IgD-negative memory B cell (primary cell): ENCODE data around the gene UBXN2A. TPM values are rescaled to one million over a fixed set of nuclear protein-coding genes. Genes with fewer than 3 reads are reported as not detected.
"Not testable (repeated sequence)": the region's sequence is repeated elsewhere in the genome, so short reads cannot be mapped to it uniquely, and the experiment has no call there.

ENCODE experiments used
- H3K27ac Mint-ChIP-seq, 3 donors: one replicate each; pipeline ENCODE4 v1.8.0; 2020 to 2022; ENCODE audit warnings: mild to moderate bottlenecking in 3 of 3, mixed read lengths in 3 of 3, moderate library complexity in 1 of 3
- H3K27me3 Mint-ChIP-seq: one replicate; pipeline ENCODE4 v1.8.0; 2021; ENCODE audit warnings: mixed read lengths
- H3K36me3 Mint-ChIP-seq: one replicate; pipeline ENCODE4 v1.8.0; 2020; ENCODE audit warnings: mild to moderate bottlenecking, mixed read lengths
- H3K4me1 Mint-ChIP-seq, 3 donors: one replicate each; pipeline ENCODE4 v1.8.0; 2020 to 2022; ENCODE audit warnings: mixed read lengths in 3 of 3, mild to moderate bottlenecking in 1 of 3
- H3K4me3 Mint-ChIP-seq, 4 donors: one replicate each; pipeline ENCODE4 v1.8.0; 2020 to 2022; ENCODE audit warnings: mild to moderate bottlenecking in 4 of 4, mixed read lengths in 4 of 4, moderate library complexity in 3 of 4
- H3K9me3 Mint-ChIP-seq, 3 donors: one replicate each; pipeline ENCODE4 v1.8.0; 2020 to 2021; ENCODE audit warnings: mixed read lengths in 3 of 3, mild to moderate bottlenecking in 1 of 3
- polyA plus RNA-seq: library from polyadenylated mRNA; unstranded; fragments of 300-500 nt; fragmentation: Illumina TruSeq; gene quantifications from one replicate; pipeline ENCODE4 v1.2.3, GENCODE V29; 2021

Gene UBXN2A
- polyA plus RNA-seq, 1 donor from 2014 or later = 16.6 TPM

- Mint-ChIP-seq H3K36me3 (peaks cover 8% of the 10 kb centered on the region), H3K27ac (no peak overlapping the region), H3K4me3 (no peak overlapping the region)
Measured at GRCh38 chr2:24038786-24039499, 98.7 kb downstream of the UBXN2A start.

GRCh38 chr2:24040511-24040910 lies 100.2 kb downstream of the UBXN2A start:
- no peaks in the 10 kb centered on the region for H3K27me3 Mint-ChIP-seq
- H3K36me3 Mint-ChIP-seq = peaks cover 8% of the 10 kb centered on the region
- H3K27ac Mint-ChIP-seq = no peak overlapping the region
- H3K4me3 Mint-ChIP-seq = no peak overlapping the region
- peaks cover 13 to 14% (median 13%) of the 10 kb centered on the region in 3 donors for H3K4me1 Mint-ChIP-seq
- no peaks in the 10 kb centered on the region for H3K9me3 Mint-ChIP-seq

More at GRCh38 chr2:24038786-24039499, 98.7 kb downstream of the UBXN2A start:
- no peaks in the 10 kb centered on the region for H3K9me3 Mint-ChIP-seq
- no peaks in the 10 kb centered on the region for H3K27me3 Mint-ChIP-seq
- peaks cover 8 to 12% (median 10%) of the 10 kb centered on the region in 3 donors for H3K4me1 Mint-ChIP-seq

- not testable (repeated sequence) for H3K9me3 Mint-ChIP-seq
Measured at GRCh38 chr2:24043133-24043532, 102.9 kb downstream of the UBXN2A start.

GRCh38 chr2:24045511-24046508 lies 105.5 kb downstream of the UBXN2A start:
- no peak overlapping the region for H3K27ac Mint-ChIP-seq
- H3K27me3 Mint-ChIP-seq = peaks cover 4% of the 10 kb centered on the region
- no peaks in the 10 kb centered on the region for H3K9me3 Mint-ChIP-seq

More at GRCh38 chr2:24043133-24043532, 102.9 kb downstream of the UBXN2A start:
- H3K27me3 Mint-ChIP-seq, H3K4me3 Mint-ChIP-seq, H3K36me3 Mint-ChIP-seq, H3K27ac Mint-ChIP-seq: not testable (repeated sequence)
- H3K4me1 Mint-ChIP-seq = peaks cover 15 to 22% (median 21%) of the 10 kb centered on the region in 3 donors

GRCh38 chr2:24046599-24046929 lies 106.3 kb downstream of the UBXN2A start:
- Mint-ChIP-seq H3K4me3 (peak overlapping the region; percentile 67 to 100 (median 95)), H3K27me3 (peaks cover 4% of the 10 kb centered on the region), H3K36me3 (no peaks in the 10 kb centered on the region), H3K9me3 (no peaks in the 10 kb centered on the region), H3K27ac (peak overlapping the region in 1 of 3 donors; percentile 85), H3K4me1 (peaks cover 11 to 26% (median 21%) of the 10 kb centered on the region in 3 donors)

More at GRCh38 chr2:24045511-24046508, 105.5 kb downstream of the UBXN2A start:
- Mint-ChIP-seq H3K4me3 (peak overlapping the region; percentile 21 to 98 (median 66)), H3K36me3 (no peaks in the 10 kb centered on the region), H3K4me1 (peaks cover 11 to 26% (median 21%) of the 10 kb centered on the region in 3 donors)

- Mint-ChIP-seq H3K4me3 (peak within 1 kb of the TSS; percentile 81 to 100 (median 95)), H3K27ac (peak within 1 kb of the TSS; percentile 6 to 90 (median 85)), H3K4me1 (peaks cover 11 to 26% (median 21%) of the 10 kb centered on the region in 3 donors), H3K9me3 (no peaks in the 10 kb centered on the region), H3K27me3 (peaks cover 4% of the 10 kb centered on the region), H3K36me3 (no peaks in the 10 kb centered on the region)
Measured at GRCh38 chr2:24046930-24047702, 106.9 kb downstream of the UBXN2A start, which contains the start of gene WDCP. TSS of gene WDCP (minus strand) at chr2:24047391. CDS start at chr2:24039494, 7,897 bp downstream.

GRCh38 chr2:24047703-24048033 lies 107.4 kb downstream of the UBXN2A start:
- H3K27me3 Mint-ChIP-seq = peaks cover 4% of the 10 kb centered on the region
- H3K36me3 Mint-ChIP-seq = no peaks in the 10 kb centered on the region
- peak overlapping the region; percentile 6 to 90 (median 85) for H3K27ac Mint-ChIP-seq
- peak overlapping the region; percentile 81 to 100 (median 95) for H3K4me3 Mint-ChIP-seq
- no peaks in the 10 kb centered on the region for H3K9me3 Mint-ChIP-seq
- peaks cover 11 to 26% (median 21%) of the 10 kb centered on the region in 3 donors for H3K4me1 Mint-ChIP-seq

- H3K27ac Mint-ChIP-seq = no peak overlapping the region
Measured at GRCh38 chr2:24048769-24049484, 108.7 kb downstream of the UBXN2A start.

GRCh38 chr2:24049485-24050021 lies 109.3 kb downstream of the UBXN2A start, which contains the start of gene FKBP1B:
TSS of gene FKBP1B (plus strand) at chr2:24049741. CDS start at chr2:24049850, 109 bp downstream.
- no peak within 1 kb of the TSS for H3K27ac Mint-ChIP-seq
- no peaks in the 10 kb centered on the region for H3K36me3 Mint-ChIP-seq
- H3K4me3 Mint-ChIP-seq = peak within 1 kb of the TSS in 3 of 4 donors; percentile 79 to 93 (median 88)
- peaks cover 4% of the 10 kb centered on the region for H3K27me3 Mint-ChIP-seq
- H3K9me3 Mint-ChIP-seq = no peaks in the 10 kb centered on the region
- H3K4me1 Mint-ChIP-seq = peaks cover 11 to 24% (median 19%) of the 10 kb centered on the region in 3 donors

More at GRCh38 chr2:24048769-24049484, 108.7 kb downstream of the UBXN2A start:
- H3K27me3 Mint-ChIP-seq = peaks cover 4% of the 10 kb centered on the region
- peaks cover 11 to 24% (median 19%) of the 10 kb centered on the region in 3 donors for H3K4me1 Mint-ChIP-seq
- no peaks in the 10 kb centered on the region for H3K9me3 Mint-ChIP-seq
- no peaks in the 10 kb centered on the region for H3K36me3 Mint-ChIP-seq
- peak overlapping the region in 3 of 4 donors; percentile 79 to 93 (median 88) for H3K4me3 Mint-ChIP-seq

GRCh38 chr2:24050041-24050979 lies 110.0 kb downstream of the UBXN2A start:
- no peaks in the 10 kb centered on the region for H3K36me3 Mint-ChIP-seq
- peaks cover 6 to 20% (median 16%) of the 10 kb centered on the region in 3 donors for H3K4me1 Mint-ChIP-seq
- no peak overlapping the region for H3K27ac Mint-ChIP-seq
- peak overlapping the region in 1 of 4 donors; percentile 88 for H3K4me3 Mint-ChIP-seq
- no peaks in the 10 kb centered on the region for H3K9me3 Mint-ChIP-seq
- peaks cover 4% of the 10 kb centered on the region for H3K27me3 Mint-ChIP-seq

- no peaks in the 10 kb centered on the region for H3K9me3 Mint-ChIP-seq
- H3K4me3 Mint-ChIP-seq = no peak overlapping the region
- H3K36me3 Mint-ChIP-seq = no peaks in the 10 kb centered on the region
- H3K4me1 Mint-ChIP-seq = peaks cover 6 to 13% (median 9%) of the 10 kb centered on the region in 3 donors
- no peak overlapping the region for H3K27ac Mint-ChIP-seq
- peaks cover 4% of the 10 kb centered on the region for H3K27me3 Mint-ChIP-seq
Measured at GRCh38 chr2:24051833-24052232, 111.6 kb downstream of the UBXN2A start.

GRCh38 chr2:24052951-24053350 lies 112.7 kb downstream of the UBXN2A start:
- Mint-ChIP-seq H3K4me3 (peak overlapping the region in 1 of 4 donors; percentile 4), H3K9me3 (no peaks in the 10 kb centered on the region), H3K27me3 (peaks cover 4% of the 10 kb centered on the region), H3K36me3 (no peaks in the 10 kb centered on the region), H3K27ac (peak overlapping the region in 1 of 3 donors; percentile 60), H3K4me1 (peaks cover 0 to 4% (median 0%) of the 10 kb centered on the region in 3 donors)
